Skeletal muscle satellite cell (primary cell): ENCODE measurements around the gene KCNAB1.

Source experiments
- H3K27me3 ChIP-seq: 2 replicates; pipeline ENCODE4 v1.7.0; 2013; ENCODE audit warnings: low read length; ENCODE audit not compliant: control insufficient read depth, insufficient read depth
- H3K36me3 ChIP-seq: 2 replicates; pipeline ENCODE4 v1.7.0; 2013; ENCODE audit warnings: mild to moderate bottlenecking, control low read depth, low read length; ENCODE audit not compliant: insufficient read depth
- H3K4me1 ChIP-seq: 2 replicates; pipeline ENCODE4 v1.7.0; 2013; ENCODE audit warnings: low read length; ENCODE audit not compliant: control insufficient read depth, insufficient read depth
- H3K4me2 ChIP-seq: 2 replicates; pipeline ENCODE4 v1.7.0; 2013; ENCODE audit warnings: mild to moderate bottlenecking, low read length
- H3K4me3 ChIP-seq: 2 replicates; pipeline ENCODE4 v1.7.0; 2013; ENCODE audit warnings: low read length
- H3K9ac ChIP-seq: 2 replicates; pipeline ENCODE4 v1.7.0; 2013; ENCODE audit warnings: mild to moderate bottlenecking, low read depth, low read length, moderate library complexity
- H3K9me3 ChIP-seq: replicated peaks from 2 replicates; pipeline ENCODE4 v1.7.0; 2013; ENCODE audit warnings: mild to moderate bottlenecking, control low read depth, low read length

The KCNAB1 gene

GRCh38 chr3:156424758-156425157, 304.4 kb downstream of the KCNAB1 start:
- H3K4me2 ChIP-seq, result no peak overlapping the region
- H3K36me3 ChIP-seq, result no peaks in the 10 kb centered on the region
- H3K9me3 ChIP-seq, result no peaks in the 10 kb centered on the region
- no peak overlapping the region for H3K9ac ChIP-seq
- no peaks in the 10 kb centered on the region for H3K4me1 ChIP-seq
- no peaks in the 10 kb centered on the region for H3K27me3 ChIP-seq
- no peak overlapping the region for H3K4me3 ChIP-seq

DNA sequence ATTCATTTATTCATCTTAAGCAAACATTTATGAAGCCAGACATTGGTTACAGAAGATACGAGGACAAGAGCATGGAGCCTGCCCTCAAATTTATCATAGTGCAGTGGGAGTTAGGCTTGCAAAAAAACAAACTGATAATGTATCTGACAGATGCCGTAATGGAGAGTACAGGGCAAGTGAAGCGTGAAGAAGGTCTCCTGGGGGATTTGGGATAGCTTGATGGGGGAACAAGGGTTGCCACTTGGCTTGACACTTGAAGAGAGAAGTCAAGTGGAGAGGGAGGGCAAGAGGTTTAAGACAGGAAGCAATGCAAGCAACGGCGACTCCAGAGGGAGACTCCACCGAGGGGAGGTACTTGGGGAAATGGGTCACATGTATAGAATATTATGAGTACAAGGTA, 305.3 kb downstream of the KCNAB1 start:
- Histone ChIP-seq H3K4me2 (no peak overlapping the region), H3K4me3 (no peak overlapping the region), H3K36me3 (no peaks in the 10 kb centered on the region), H3K9ac (no peak overlapping the region), H3K4me1 (no peaks in the 10 kb centered on the region), H3K9me3 (no peaks in the 10 kb centered on the region), H3K27me3 (no peaks in the 10 kb centered on the region)

DNA sequence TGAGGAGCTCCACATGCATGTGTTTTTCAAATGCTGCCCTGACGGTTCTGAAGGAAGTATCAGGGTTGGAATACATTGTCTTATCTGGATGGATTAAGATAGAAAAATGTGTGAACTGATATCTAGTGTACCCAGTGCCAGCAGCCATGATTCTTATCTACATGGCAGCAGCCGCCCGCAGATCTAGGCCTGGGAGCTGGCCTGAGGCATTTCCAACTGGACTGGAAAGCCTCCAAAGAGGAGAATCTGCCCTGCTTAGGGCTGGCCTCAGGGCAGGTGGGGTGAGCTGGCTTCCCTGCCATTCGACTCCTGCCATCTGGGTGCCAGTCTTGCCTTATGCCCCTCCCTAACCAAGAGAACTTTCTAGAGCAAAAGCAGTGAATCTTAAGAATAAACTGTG, 308.7 kb downstream of the KCNAB1 start:
- Histone ChIP-seq H3K4me2 (no peak overlapping the region), H3K4me3 (no peak overlapping the region), H3K27me3 (no peaks in the 10 kb centered on the region), H3K9ac (no peak overlapping the region), H3K9me3 (no peaks in the 10 kb centered on the region), H3K36me3 (no peaks in the 10 kb centered on the region), H3K4me1 (no peaks in the 10 kb centered on the region)

- H3K4me1 ChIP-seq, result no peaks in the 10 kb centered on the region
- no peaks in the 10 kb centered on the region for H3K9me3 ChIP-seq
- H3K36me3 ChIP-seq, result no peaks in the 10 kb centered on the region
- H3K4me2 ChIP-seq, result no peak overlapping the region
- H3K9ac ChIP-seq, result no peak overlapping the region
- no peaks in the 10 kb centered on the region for H3K27me3 ChIP-seq
- no peak overlapping the region for H3K4me3 ChIP-seq
Observed at GRCh38 chr3:156431334-156432124, 311.2 kb downstream of the KCNAB1 start.

- H3K9me3 ChIP-seq, result no peaks in the 10 kb centered on the region
- no peaks in the 10 kb centered on the region for H3K4me1 ChIP-seq
Observed at GRCh38 chr3:156432563-156432962, 312.2 kb downstream of the KCNAB1 start.

GRCh38 chr3:156433138-156433537, 312.8 kb downstream of the KCNAB1 start:
- Histone ChIP-seq H3K4me3 (no peak overlapping the region), H3K4me2 (no peak overlapping the region), H3K9ac (no peak overlapping the region), H3K36me3 (no peaks in the 10 kb centered on the region), H3K9me3 (no peaks in the 10 kb centered on the region), H3K4me1 (no peaks in the 10 kb centered on the region), H3K27me3 (no peaks in the 10 kb centered on the region)

More at GRCh38 chr3:156432563-156432962, 312.2 kb downstream of the KCNAB1 start:
- Histone ChIP-seq H3K9ac (no peak overlapping the region), H3K36me3 (no peaks in the 10 kb centered on the region), H3K27me3 (no peaks in the 10 kb centered on the region), H3K4me2 (no peak overlapping the region), H3K4me3 (no peak overlapping the region)

DNA sequence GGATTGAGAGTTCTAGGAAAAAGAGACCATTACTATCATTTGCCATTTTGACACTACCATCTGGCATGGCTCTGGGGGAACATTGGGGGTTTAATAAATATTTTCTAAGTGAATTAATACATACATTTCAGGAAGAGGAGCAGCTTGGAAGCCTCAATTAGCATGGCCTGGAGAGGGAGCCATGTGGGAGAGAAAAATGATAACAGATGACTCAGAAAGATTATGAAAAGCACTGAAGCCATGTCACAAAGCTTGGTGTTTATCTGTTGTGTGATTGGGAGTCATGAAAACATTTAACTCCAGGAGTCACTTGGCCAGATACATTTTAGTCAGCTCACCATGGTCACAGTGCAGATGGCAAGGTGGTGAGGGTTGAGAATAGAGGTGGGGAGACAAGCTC, 313.5 kb downstream of the KCNAB1 start:
- no peaks in the 10 kb centered on the region for H3K36me3 ChIP-seq
- no peaks in the 10 kb centered on the region for H3K9me3 ChIP-seq

GRCh38 chr3:156434921-156435320, 314.5 kb downstream of the KCNAB1 start:
- no peaks in the 10 kb centered on the region for H3K36me3 ChIP-seq
- no peaks in the 10 kb centered on the region for H3K27me3 ChIP-seq
- H3K9me3 ChIP-seq, result no peaks in the 10 kb centered on the region
- no peaks in the 10 kb centered on the region for H3K4me1 ChIP-seq
- no peak overlapping the region for H3K4me2 ChIP-seq
- H3K9ac ChIP-seq, result no peak overlapping the region
- H3K4me3 ChIP-seq, result no peak overlapping the region

More for the DNA sequence above, 313.5 kb downstream of the KCNAB1 start:
- H3K4me3 ChIP-seq, result no peak overlapping the region
- no peaks in the 10 kb centered on the region for H3K27me3 ChIP-seq
- no peaks in the 10 kb centered on the region for H3K4me1 ChIP-seq
- no peak overlapping the region for H3K4me2 ChIP-seq
- H3K9ac ChIP-seq, result no peak overlapping the region

DNA sequence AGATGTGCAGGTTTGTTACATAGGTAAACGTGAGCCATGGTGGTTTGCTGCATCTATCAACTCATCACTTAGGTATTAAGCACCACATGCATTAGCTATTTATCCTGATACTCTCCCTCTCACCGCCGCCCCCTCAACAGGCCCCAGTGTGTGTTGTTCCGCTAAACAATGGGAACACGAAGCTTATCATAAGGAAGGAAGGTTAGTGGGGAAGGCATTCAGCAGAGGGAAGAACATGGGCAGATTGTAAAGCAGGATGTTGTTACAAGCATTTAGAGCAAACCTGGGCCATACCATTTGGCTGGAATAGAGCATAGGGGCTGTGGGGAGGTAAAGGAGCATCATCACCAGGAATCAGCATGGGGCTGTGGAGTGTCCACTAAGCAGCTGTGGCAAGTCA, 322.7 kb downstream of the KCNAB1 start:
- Histone ChIP-seq H3K9me3 (no peaks in the 10 kb centered on the region), H3K27me3 (no peaks in the 10 kb centered on the region), H3K4me1 (no peaks in the 10 kb centered on the region), H3K4me2 (no peak overlapping the region), H3K36me3 (no peaks in the 10 kb centered on the region), H3K9ac (no peak overlapping the region), H3K4me3 (no peak overlapping the region)

- Histone ChIP-seq H3K4me2 (no peak overlapping the region), H3K9ac (no peak overlapping the region), H3K36me3 (no peaks in the 10 kb centered on the region), H3K9me3 (no peaks in the 10 kb centered on the region), H3K4me1 (no peaks in the 10 kb centered on the region), H3K27me3 (no peaks in the 10 kb centered on the region), H3K4me3 (no peak overlapping the region)
Observed at GRCh38 chr3:156445117-156446090, 325.0 kb downstream of the KCNAB1 start.

- no peaks in the 10 kb centered on the region for H3K9me3 ChIP-seq
- H3K4me3 ChIP-seq, result no peak overlapping the region
- H3K36me3 ChIP-seq, result no peaks in the 10 kb centered on the region
- H3K27me3 ChIP-seq, result no peaks in the 10 kb centered on the region
- no peaks in the 10 kb centered on the region for H3K4me1 ChIP-seq
- no peak overlapping the region for H3K9ac ChIP-seq
- no peak overlapping the region for H3K4me2 ChIP-seq
Observed at GRCh38 chr3:156448300-156448699, 327.9 kb downstream of the KCNAB1 start.
